Activated CD8-positive, alpha-beta memory T cell treated with anti-CD3 and anti-CD28 coated beads, Interleukin-2, amount 50 U/mL, for 1 hour (primary cell): ENCODE data around the gene SLC1A7.

Source experiments
- DNase-seq: peaks from one replicate; pipeline ENCODE4 v3.0.0-alpha.2; 2020; ENCODE audit errors: extremely low read depth

The SLC1A7 gene

GRCh38 chr1:53134042-53134485 is 8.4 kb downstream of the SLC1A7 start:
- DNase-seq = no peak

- no peak for DNase-seq
Measured at GRCh38 chr1:53133261-53134041, 9.0 kb downstream of the SLC1A7 start.

DNA sequence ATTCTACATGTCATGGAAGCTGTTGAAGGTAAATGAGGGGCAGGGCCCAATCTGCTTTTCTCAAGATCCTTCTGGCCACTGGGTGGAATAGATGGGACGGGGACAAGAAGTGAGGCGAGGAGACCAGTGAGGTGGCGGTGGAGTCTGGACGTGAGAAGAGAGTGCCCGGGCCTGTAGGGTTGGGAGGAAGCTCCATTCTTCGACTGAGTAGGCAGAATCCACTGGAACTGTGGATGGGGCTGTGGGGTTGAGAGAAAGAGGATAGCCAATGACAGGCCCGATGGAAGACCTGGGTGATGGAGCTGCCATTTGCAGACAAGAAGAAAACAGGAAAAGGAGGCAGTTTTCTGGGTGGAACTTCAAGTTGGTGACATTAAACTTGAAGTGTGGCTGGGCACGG is 10.3 kb downstream of the SLC1A7 start:
- no peak for DNase-seq

DNA sequence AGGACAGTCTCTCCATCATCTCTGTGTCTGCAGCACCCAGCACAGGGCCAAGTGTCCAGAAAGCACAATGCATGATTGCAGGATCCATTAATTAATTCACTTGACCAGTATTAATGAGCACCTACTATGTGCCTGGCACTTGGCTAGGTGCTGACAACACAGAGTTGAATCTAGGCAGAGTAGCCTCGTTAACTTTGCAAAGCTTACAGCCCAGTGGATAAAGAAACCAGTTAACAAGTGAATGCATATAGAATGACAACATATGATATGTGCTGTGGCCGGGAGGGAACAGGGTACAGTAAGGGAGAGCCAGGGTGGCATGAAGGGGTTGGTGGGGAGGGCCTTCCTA is 10.9 kb downstream of the SLC1A7 start:
- DNase-seq = no peak

- DNase-seq = no peak
Measured at GRCh38 chr1:53130878-53131589, 11.4 kb downstream of the SLC1A7 start.

DNA sequence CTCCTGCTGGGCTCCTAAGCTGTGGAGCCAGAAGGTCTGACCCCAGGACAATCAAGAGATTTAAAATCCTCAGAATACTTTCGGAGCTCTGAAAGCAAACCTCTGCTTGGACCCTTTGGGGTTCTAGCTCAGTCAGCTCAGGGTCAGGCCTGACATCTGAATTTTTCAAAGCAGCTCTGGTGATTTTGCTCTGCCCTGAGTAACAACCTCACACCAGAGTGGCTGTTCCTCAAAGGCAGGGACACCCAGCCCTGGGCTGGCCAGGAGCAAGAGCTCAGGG is 11.9 kb downstream of the SLC1A7 start:
- DNase-seq = no peak

- DNase-seq = no peak
Measured at GRCh38 chr1:53129891-53130597, 12.4 kb downstream of the SLC1A7 start.

GRCh38 chr1:53128401-53128800 is 14.0 kb downstream of the SLC1A7 start:
- no peak for DNase-seq

DNA sequence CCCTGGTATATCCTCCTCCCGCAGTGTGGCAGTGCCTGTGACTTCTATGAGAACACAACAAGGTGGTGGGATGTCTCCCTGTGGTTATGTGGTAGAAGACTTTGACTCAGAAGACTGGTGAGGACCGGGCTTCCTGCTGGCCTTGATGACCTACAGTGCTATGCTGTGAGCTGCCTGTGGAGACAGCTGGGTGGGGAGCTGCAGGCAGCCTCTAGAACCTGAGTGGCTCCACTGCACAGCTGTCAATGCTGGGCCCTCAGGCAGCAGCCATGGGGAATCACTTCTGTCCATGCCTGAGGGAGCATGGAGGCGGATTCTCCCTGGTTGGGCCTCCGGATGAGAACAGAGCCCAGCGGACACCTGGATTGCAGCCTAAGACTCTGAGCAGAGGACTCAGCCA is 14.9 kb downstream of the SLC1A7 start:
- DNase-seq = no peak

DNA sequence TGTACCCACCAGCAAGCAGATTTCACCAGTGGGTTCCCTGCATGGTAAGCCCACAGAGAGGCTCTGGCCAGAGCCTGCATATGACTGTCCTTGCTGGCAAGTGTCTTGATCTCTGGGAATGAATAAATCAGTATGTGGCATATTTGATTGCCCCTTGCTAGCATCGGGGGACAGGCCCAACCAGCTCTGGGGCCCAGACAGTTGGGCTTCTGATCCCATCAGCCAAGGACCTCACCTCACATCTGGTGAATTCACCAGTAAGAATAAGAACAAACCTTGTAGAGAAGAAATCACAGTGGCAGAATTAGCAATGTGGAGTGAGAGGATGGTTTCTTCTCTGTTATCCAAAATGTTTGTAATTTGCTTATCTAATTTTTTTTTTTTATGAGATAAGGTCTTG is 15.9 kb downstream of the SLC1A7 start:
- no peak for DNase-seq

- no peak for DNase-seq
Measured at GRCh38 chr1:53125623-53126360, 16.6 kb downstream of the SLC1A7 start.

- no peak for DNase-seq
Measured at GRCh38 chr1:53125122-53125521, 17.3 kb downstream of the SLC1A7 start.

DNA sequence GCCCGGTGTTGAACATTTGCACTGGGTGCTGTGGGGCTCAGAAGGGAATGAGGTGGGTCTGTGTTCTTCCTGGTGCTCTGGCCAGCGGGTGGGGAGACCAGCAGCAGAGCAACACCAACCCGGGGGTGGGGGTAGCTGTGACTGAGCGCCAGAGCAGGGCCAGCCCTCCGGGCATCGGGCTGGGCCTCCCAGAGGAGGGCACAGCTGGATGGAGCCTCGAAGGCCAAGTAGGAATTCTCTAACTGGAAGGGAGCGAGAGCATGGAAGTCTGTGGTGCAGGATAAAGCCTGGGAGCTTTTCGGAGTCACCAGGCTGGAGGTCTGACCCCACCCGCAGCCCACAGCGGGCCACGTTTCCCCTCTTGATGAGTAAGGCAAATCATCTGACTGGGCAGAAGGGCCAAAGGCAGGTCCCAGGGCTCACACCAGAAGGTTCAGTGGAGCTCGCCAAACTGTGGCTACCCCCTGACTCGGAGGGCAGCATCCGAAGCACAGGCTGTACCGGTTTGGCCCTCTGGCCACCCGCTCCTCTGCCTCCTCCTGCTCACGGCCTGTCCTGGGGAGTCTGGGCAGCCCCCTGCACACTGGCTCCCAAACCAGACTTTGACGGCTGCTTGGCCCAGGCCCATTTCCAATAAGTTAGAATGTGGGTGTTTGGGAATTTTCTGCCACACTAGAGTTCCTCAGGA is 18.8 kb downstream of the SLC1A7 start:
- no peak for DNase-seq

GRCh38 chr1:53122961-53123413 is 19.5 kb downstream of the SLC1A7 start:
- no peak for DNase-seq

DNA sequence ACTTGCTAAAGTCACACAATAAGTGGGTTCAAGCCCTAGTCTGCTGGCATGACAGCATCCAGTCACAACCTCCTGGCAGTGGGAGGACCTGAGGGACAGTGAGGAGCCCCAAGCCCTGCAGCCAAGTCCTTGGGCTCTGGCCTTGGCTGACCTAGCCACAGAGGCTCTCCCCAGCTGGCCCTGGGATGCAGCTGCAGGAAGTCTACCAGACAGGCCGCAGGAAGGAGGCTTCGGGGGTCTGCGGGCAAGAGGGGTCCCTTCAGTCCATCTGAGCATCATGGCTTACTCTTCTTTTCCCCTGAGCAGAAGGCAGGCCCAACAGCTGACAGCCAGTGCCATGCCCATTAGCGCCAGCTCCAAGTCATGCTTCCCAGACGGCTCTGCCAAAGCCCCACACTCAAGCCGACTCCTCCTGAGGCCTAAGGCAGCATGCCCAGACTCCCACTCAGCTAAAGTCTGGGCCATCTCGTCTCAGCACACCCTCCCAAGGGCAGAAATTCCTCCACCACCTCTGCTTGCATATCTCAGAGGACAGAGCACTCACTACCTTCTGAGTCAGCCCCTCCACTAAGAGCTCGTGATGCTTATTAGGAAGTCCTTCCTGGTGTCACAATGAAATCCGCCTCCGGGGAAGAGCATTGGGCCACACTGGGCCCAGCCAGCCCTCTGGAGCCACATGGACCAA is 20.1 kb downstream of the SLC1A7 start:
- no peak for DNase-seq

GRCh38 chr1:53121319-53122172 is 20.9 kb downstream of the SLC1A7 start:
- DNase-seq = no peak

- no peak for DNase-seq
Measured at GRCh38 chr1:53120659-53121058, 21.8 kb downstream of the SLC1A7 start.

DNA sequence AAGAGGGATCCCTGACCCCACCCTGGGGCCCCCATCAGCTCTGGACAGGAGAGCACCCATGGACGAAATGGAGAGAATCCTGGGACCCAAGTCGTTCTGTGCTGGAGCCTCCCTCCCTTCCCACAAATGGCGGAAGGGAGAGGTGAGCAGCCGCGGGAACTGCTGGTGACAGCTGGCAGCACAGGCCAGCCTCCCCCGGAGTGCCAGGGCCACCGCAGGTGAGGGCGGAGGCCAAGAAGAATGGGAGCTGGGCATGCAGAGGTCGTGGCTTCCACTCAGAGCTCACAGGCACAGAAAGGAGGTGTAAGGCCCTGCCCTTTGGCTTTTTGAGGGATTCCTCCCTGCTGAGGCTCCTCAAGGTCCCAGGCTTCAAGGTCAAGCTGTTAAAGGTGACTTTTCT is 24.6 kb downstream of the SLC1A7 start:
- DNase-seq = no peak

GRCh38 chr1:53116933-53117600 is 25.4 kb downstream of the SLC1A7 start:
- DNase-seq = no peak
